DLD1 (cell line): ENCODE measurements around the gene MRPL28.
"Not testable (repeated sequence)": the region's sequence is repeated elsewhere in the genome, so short reads cannot be mapped to it uniquely, and the experiment has no call there.

Source experiments
- in situ Hi-C: cut with HindIII; loops from 2 replicates; pipeline ENCODE4 v1.10.0; 2017; ENCODE audit warnings: low sequenced_read_pairs

MRPL28 gene

GRCh38 chr16:391885-392335 lies 21.6 kb upstream of the MRPL28 start:
- in situ Hi-C loops: no loop called here

- in situ Hi-C loops: no loop called here
These were observed 19.0 kb upstream of the MRPL28 start for GRCh38 chr16:389352-389751.

GRCh38 chr16:387761-388666 lies 17.7 kb upstream of the MRPL28 start:
- in situ Hi-C loops: not testable (repeated sequence)

- in situ Hi-C loops: no loop called here
These were observed 16.4 kb upstream of the MRPL28 start for GRCh38 chr16:386641-387156.

- in situ Hi-C loops: no loop called here
These were observed 13.2 kb upstream of the MRPL28 start for GRCh38 chr16:383326-384051.

- in situ Hi-C loops: no loop called here
These were observed 11.7 kb upstream of the MRPL28 start, which contains the start of gene PGAP6 for GRCh38 chr16:381789-382717. TSS of gene PGAP6 (minus strand) at chr16:381978. CDS start at chr16:381821, 157 bp downstream.

GRCh38 chr16:381012-381788 lies 10.9 kb upstream of the MRPL28 start:
- in situ Hi-C loops: no loop called here

GRCh38 chr16:380762-381011 lies 10.3 kb upstream of the MRPL28 start:
- in situ Hi-C loops: no loop called here

- in situ Hi-C loops: no loop called here
These were observed 9.8 kb upstream of the MRPL28 start for GRCh38 chr16:379961-380761.

- in situ Hi-C loops: no loop called here
These were observed 9.0 kb upstream of the MRPL28 start for GRCh38 chr16:379183-379960.

- in situ Hi-C loops: no loop called here
These were observed 8.5 kb upstream of the MRPL28 start for GRCh38 chr16:378821-379182.

GRCh38 chr16:378113-378820 lies 7.9 kb upstream of the MRPL28 start:
- in situ Hi-C loops: not testable (repeated sequence)

- in situ Hi-C loops: no loop called here
These were observed 7.1 kb upstream of the MRPL28 start for GRCh38 chr16:377419-377951.

GRCh38 chr16:376817-377418 lies 6.6 kb upstream of the MRPL28 start:
- in situ Hi-C loops: no loop called here

- in situ Hi-C loops: no loop called here
These were observed 5.8 kb upstream of the MRPL28 start for GRCh38 chr16:375927-376816.

GRCh38 chr16:375212-375611 lies 4.9 kb upstream of the MRPL28 start:
- in situ Hi-C loops: no loop called here

GRCh38 chr16:374616-374926 lies 4.2 kb upstream of the MRPL28 start:
- in situ Hi-C loops: no loop called here
